Suprapubic skin (tissue), 4 donors: Measurements from ENCODE around the gene ITGA8.

Experiments used
- EP300 ChIP-seq: sonication (generic); formaldehyde crosslinking; IDR thresholded peaks from one replicate; pipeline ENCODE4 v1.6.1; 2017; ENCODE audit warnings: antibody characterized with exemption
- POLR2A ChIP-seq, 2 donors: fragments of 450-650 bp; IDR thresholded peaks; one replicate each; pipeline ENCODE4 v1.6.1; 2017; ENCODE audit warnings: antibody characterized with exemption in 2 of 2, mild to moderate bottlenecking in 2 of 2, moderate library complexity in 2 of 2
- POLR2AphosphoS5 ChIP-seq, 3 donors: sonication (generic); formaldehyde crosslinking; IDR thresholded peaks; one replicate each; pipeline ENCODE4 v1.6.1; 2017; ENCODE audit warnings: antibody characterized with exemption in 3 of 3
- TF ChIP-seq, protein P1 (sequence below), 2 donors: fragments of 200-600 bp in 1 of 2; fragments of 450-650 bp in 1 of 2; sonication (generic) in 1 of 2; IDR thresholded peaks; one replicate each; pipeline ENCODE4 v1.5.1; 2016 to 2019; ENCODE audit warnings: antibody characterized with exemption in 2 of 2, mild to moderate bottlenecking in 1 of 2, moderate library complexity in 1 of 2

DNA sequence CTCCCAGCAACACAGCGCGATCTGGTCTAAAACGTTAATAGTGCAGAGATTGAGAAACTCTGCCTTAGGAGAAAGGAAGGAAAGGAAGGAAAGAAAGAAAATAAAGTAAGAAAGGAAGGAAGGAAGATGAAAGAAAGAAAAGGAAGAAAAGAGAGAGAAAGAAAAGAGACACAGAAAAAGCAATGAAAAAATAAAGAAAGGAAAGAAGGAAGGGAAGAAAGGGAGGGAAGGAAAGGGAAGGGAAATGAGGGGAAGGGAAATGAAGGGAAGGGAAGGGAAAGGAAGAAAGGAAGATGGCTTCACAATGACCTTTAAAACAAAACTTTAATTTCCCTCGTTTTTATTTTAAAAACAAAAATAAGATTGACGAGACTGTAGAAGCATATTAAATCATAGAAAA lies 173.1 kb downstream of the ITGA8 start:
- TF ChIP-seq POLR2A (IDR thresholded peaks at IDR 0.05) (no peak), POLR2AphosphoS5 (IDR thresholded peaks at IDR 0.05) (no peak), EP300 (no peak)
- TF ChIP-seq, protein P1, sequence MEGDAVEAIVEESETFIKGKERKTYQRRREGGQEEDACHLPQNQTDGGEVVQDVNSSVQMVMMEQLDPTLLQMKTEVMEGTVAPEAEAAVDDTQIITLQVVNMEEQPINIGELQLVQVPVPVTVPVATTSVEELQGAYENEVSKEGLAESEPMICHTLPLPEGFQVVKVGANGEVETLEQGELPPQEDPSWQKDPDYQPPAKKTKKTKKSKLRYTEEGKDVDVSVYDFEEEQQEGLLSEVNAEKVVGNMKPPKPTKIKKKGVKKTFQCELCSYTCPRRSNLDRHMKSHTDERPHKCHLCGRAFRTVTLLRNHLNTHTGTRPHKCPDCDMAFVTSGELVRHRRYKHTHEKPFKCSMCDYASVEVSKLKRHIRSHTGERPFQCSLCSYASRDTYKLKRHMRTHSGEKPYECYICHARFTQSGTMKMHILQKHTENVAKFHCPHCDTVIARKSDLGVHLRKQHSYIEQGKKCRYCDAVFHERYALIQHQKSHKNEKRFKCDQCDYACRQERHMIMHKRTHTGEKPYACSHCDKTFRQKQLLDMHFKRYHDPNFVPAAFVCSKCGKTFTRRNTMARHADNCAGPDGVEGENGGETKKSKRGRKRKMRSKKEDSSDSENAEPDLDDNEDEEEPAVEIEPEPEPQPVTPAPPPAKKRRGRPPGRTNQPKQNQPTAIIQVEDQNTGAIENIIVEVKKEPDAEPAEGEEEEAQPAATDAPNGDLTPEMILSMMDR (IDR thresholded peaks at IDR 0.05): no peak
